ENCODE data around the gene COL11A2. TPM values are rescaled to one million over a fixed set of nuclear protein-coding genes. Genes with fewer than 3 reads are reported as not detected.

Gene COL11A2
- total and polyA plus RNA-seq, 4 donors: 2.8 to 12.6 (median 7.7) TPM

- 74% methylated on average over 11 of the region's 15 CpGs for WGBS (ENCODE audit: insufficient coverage)
- Histone ChIP-seq H3K27ac (ENCODE audit: low read depth, low read length) (no peak overlapping the region), H3K4me1 (ENCODE audit: control insufficient read depth, insufficient read depth, low read length) (peaks cover 55% of the 10 kb centered on the region), H3K27me3 (ENCODE audit: control insufficient read depth, insufficient read depth, low read length) (peaks cover 6% of the 10 kb centered on the region), H3K4me3 (ENCODE audit: low read depth, low read length) (no peak overlapping the region), H3K9me3 (ENCODE audit: control insufficient read depth, insufficient read depth, low read length) (no peaks in the 10 kb centered on the region), H3K36me3 (ENCODE audit: control insufficient read depth, insufficient read depth, low read length) (peaks cover 48% of the 10 kb centered on the region)
- DNase-seq (ENCODE audit: low read depth in 4 of 6, low spot score in 6 of 6): no peak
These were observed 3.3 kb upstream of the COL11A2 start for GRCh38 chr6:33195304-33196165.

- DNase-seq (ENCODE audit: low read depth in 4 of 6, low spot score in 6 of 6): no peak
- H3K36me3 ChIP-seq (ENCODE audit: control insufficient read depth, insufficient read depth, low read length): peaks cover 48% of the 10 kb centered on the region
- H3K27ac ChIP-seq (ENCODE audit: low read depth, low read length): no peak overlapping the region
- H3K4me1 ChIP-seq (ENCODE audit: control insufficient read depth, insufficient read depth, low read length): peaks cover 51% of the 10 kb centered on the region
- H3K4me3 ChIP-seq (ENCODE audit: low read depth, low read length): no peak overlapping the region
- WGBS (ENCODE audit: insufficient coverage): 66% methylated on average over 3 of the region's 8 CpGs
- no peaks in the 10 kb centered on the region for H3K9me3 ChIP-seq (ENCODE audit: control insufficient read depth, insufficient read depth, low read length)
- peaks cover 6% of the 10 kb centered on the region for H3K27me3 ChIP-seq (ENCODE audit: control insufficient read depth, insufficient read depth, low read length)
These were observed 2.2 kb upstream of the COL11A2 start for GRCh38 chr6:33194431-33194979.

- Histone ChIP-seq H3K9me3 (ENCODE audit: control insufficient read depth, insufficient read depth, low read length) (no peaks in the 10 kb centered on the region), H3K27me3 (ENCODE audit: control insufficient read depth, insufficient read depth, low read length) (peaks cover 6% of the 10 kb centered on the region), H3K27ac (ENCODE audit: low read depth, low read length) (peak overlapping the region; percentile 73), H3K4me3 (ENCODE audit: low read depth, low read length) (no peak overlapping the region), H3K36me3 (ENCODE audit: control insufficient read depth, insufficient read depth, low read length) (peaks cover 52% of the 10 kb centered on the region), H3K4me1 (ENCODE audit: control insufficient read depth, insufficient read depth, low read length) (peaks cover 42% of the 10 kb centered on the region)
- no peak for DNase-seq (ENCODE audit: low read depth in 4 of 6, low spot score in 6 of 6)
- no CpG with 5 or more reads among the region's 6 CpGs for WGBS (ENCODE audit: insufficient coverage)
These were observed 1.4 kb upstream of the COL11A2 start for GRCh38 chr6:33193619-33194018.

GRCh38 chr6:33192671-33193602 is 670 bp upstream of the COL11A2 start:
- peak in 2 of 6 donors; percentile 44 to 73 for DNase-seq (ENCODE audit: low read depth in 4 of 6, low spot score in 6 of 6)
- peak overlapping the region; percentile 16 for H3K4me3 ChIP-seq (ENCODE audit: low read depth, low read length)
- WGBS (ENCODE audit: insufficient coverage): under 1% methylated on average over 37 of the region's 72 CpGs

GRCh38 chr6:33191383-33192104 is 723 bp downstream of the COL11A2 start:
- H3K4me1 ChIP-seq (ENCODE audit: control insufficient read depth, insufficient read depth, low read length): peaks cover 30% of the 10 kb centered on the region
- DNase-seq (ENCODE audit: low read depth in 4 of 6, low spot score in 6 of 6): no peak
- no peak overlapping the region for H3K27ac ChIP-seq (ENCODE audit: low read depth, low read length)
- peaks cover 39% of the 10 kb centered on the region for H3K36me3 ChIP-seq (ENCODE audit: control insufficient read depth, insufficient read depth, low read length)
- H3K4me3 ChIP-seq (ENCODE audit: low read depth, low read length): no peak overlapping the region
- peaks cover 6% of the 10 kb centered on the region for H3K27me3 ChIP-seq (ENCODE audit: control insufficient read depth, insufficient read depth, low read length)
- H3K9me3 ChIP-seq (ENCODE audit: control insufficient read depth, insufficient read depth, low read length): no peaks in the 10 kb centered on the region
- 50% methylated on average over 8 of the region's 8 CpGs for WGBS (ENCODE audit: insufficient coverage)

More at GRCh38 chr6:33192671-33193602, 670 bp upstream of the COL11A2 start:
- H3K27me3 ChIP-seq (ENCODE audit: control insufficient read depth, insufficient read depth, low read length): peaks cover 6% of the 10 kb centered on the region
- peaks cover 36% of the 10 kb centered on the region for H3K4me1 ChIP-seq (ENCODE audit: control insufficient read depth, insufficient read depth, low read length)
- H3K9me3 ChIP-seq (ENCODE audit: control insufficient read depth, insufficient read depth, low read length): no peaks in the 10 kb centered on the region
- peak overlapping the region; percentile 73 for H3K27ac ChIP-seq (ENCODE audit: low read depth, low read length)
- H3K36me3 ChIP-seq (ENCODE audit: control insufficient read depth, insufficient read depth, low read length): peaks cover 48% of the 10 kb centered on the region

GRCh38 chr6:33190504-33191107 is 1.7 kb downstream of the COL11A2 start:
- WGBS (ENCODE audit: insufficient coverage): 61% methylated on average over 10 of the region's 11 CpGs
- no peak for DNase-seq (ENCODE audit: low read depth in 4 of 6, low spot score in 6 of 6)
- H3K4me1 ChIP-seq (ENCODE audit: control insufficient read depth, insufficient read depth, low read length): peaks cover 30% of the 10 kb centered on the region
- H3K4me3 ChIP-seq (ENCODE audit: low read depth, low read length): no peak overlapping the region
- peaks cover 29% of the 10 kb centered on the region for H3K36me3 ChIP-seq (ENCODE audit: control insufficient read depth, insufficient read depth, low read length)
- H3K9me3 ChIP-seq (ENCODE audit: control insufficient read depth, insufficient read depth, low read length): no peaks in the 10 kb centered on the region
- peaks cover 6% of the 10 kb centered on the region for H3K27me3 ChIP-seq (ENCODE audit: control insufficient read depth, insufficient read depth, low read length)
- no peak overlapping the region for H3K27ac ChIP-seq (ENCODE audit: low read depth, low read length)

GRCh38 chr6:33189625-33190448 is 2.4 kb downstream of the COL11A2 start:
- no peak overlapping the region for H3K27ac ChIP-seq (ENCODE audit: low read depth, low read length)
- H3K36me3 ChIP-seq (ENCODE audit: control insufficient read depth, insufficient read depth, low read length): peaks cover 27% of the 10 kb centered on the region
- no peaks in the 10 kb centered on the region for H3K9me3 ChIP-seq (ENCODE audit: control insufficient read depth, insufficient read depth, low read length)
- 77% methylated on average over 3 of the region's 7 CpGs for WGBS (ENCODE audit: insufficient coverage)
- no peak for DNase-seq (ENCODE audit: low read depth in 4 of 6, low spot score in 6 of 6)
- peaks cover 6% of the 10 kb centered on the region for H3K27me3 ChIP-seq (ENCODE audit: control insufficient read depth, insufficient read depth, low read length)
- H3K4me1 ChIP-seq (ENCODE audit: control insufficient read depth, insufficient read depth, low read length): peaks cover 30% of the 10 kb centered on the region
- no peak overlapping the region for H3K4me3 ChIP-seq (ENCODE audit: low read depth, low read length)

GRCh38 chr6:33189164-33189563 is 3.1 kb downstream of the COL11A2 start:
- Histone ChIP-seq H3K36me3 (ENCODE audit: control insufficient read depth, insufficient read depth, low read length) (peaks cover 20% of the 10 kb centered on the region), H3K27me3 (ENCODE audit: control insufficient read depth, insufficient read depth, low read length) (peaks cover 6% of the 10 kb centered on the region), H3K4me1 (ENCODE audit: control insufficient read depth, insufficient read depth, low read length) (peaks cover 30% of the 10 kb centered on the region), H3K4me3 (ENCODE audit: low read depth, low read length) (no peak overlapping the region), H3K27ac (ENCODE audit: low read depth, low read length) (no peak overlapping the region), H3K9me3 (ENCODE audit: control insufficient read depth, insufficient read depth, low read length) (no peaks in the 10 kb centered on the region)
- WGBS (ENCODE audit: insufficient coverage): 82% methylated on average over 8 of the region's 8 CpGs
- DNase-seq (ENCODE audit: low read depth in 4 of 6, low spot score in 6 of 6): no peak
